HG03432 (cell line): ENCODE data around the gene KCTD18.
A peak's percentile ranks its signal among the peaks of the same experiment; 100 is the strongest.

ENCODE experiments used
- ATAC-seq: cut with Tn5 transposase; IDR thresholded peaks from one replicate; pipeline ENCODE4 v1.9.1; 2021; ENCODE audit warnings: mild to moderate bottlenecking, moderate library complexity; ENCODE audit not compliant: unreplicated experiment

Gene KCTD18

GRCh38 chr2:200486529-200486928 lies 23.3 kb downstream of the KCTD18 start:
- ATAC-seq: no peak

- no peak for ATAC-seq
Measured at GRCh38 chr2:200484934-200485333, 24.9 kb downstream of the KCTD18 start.

GRCh38 chr2:200483729-200484198 lies 26.1 kb downstream of the KCTD18 start:
- peak; percentile 72 for ATAC-seq

GRCh38 chr2:200482194-200482593 lies 27.7 kb downstream of the KCTD18 start:
- peak; percentile 65 for ATAC-seq

- ATAC-seq: no peak
Measured at GRCh38 chr2:200479692-200480265, 30.1 kb downstream of the KCTD18 start.

GRCh38 chr2:200477667-200478131 lies 32.2 kb downstream of the KCTD18 start:
- ATAC-seq: no peak

GRCh38 chr2:200476836-200477235 lies 33.0 kb downstream of the KCTD18 start:
- no peak for ATAC-seq

GRCh38 chr2:200475795-200476194 lies 34.1 kb downstream of the KCTD18 start:
- no peak for ATAC-seq

GRCh38 chr2:200472853-200473464 lies 36.9 kb downstream of the KCTD18 start:
- ATAC-seq: peak; percentile 20

GRCh38 chr2:200471928-200472645 lies 37.8 kb downstream of the KCTD18 start:
- ATAC-seq: peak; percentile 21

GRCh38 chr2:200471324-200471848 lies 38.5 kb downstream of the KCTD18 start:
- ATAC-seq: peak; percentile 90

- no peak for ATAC-seq
Measured at GRCh38 chr2:200470230-200470629, 39.6 kb downstream of the KCTD18 start.

GRCh38 chr2:200469708-200470211 lies 40.1 kb downstream of the KCTD18 start:
- ATAC-seq: no peak

GRCh38 chr2:200467806-200468681 lies 41.8 kb downstream of the KCTD18 start:
- ATAC-seq: no peak

- no peak for ATAC-seq
Measured at GRCh38 chr2:200466425-200467418, 43.1 kb downstream of the KCTD18 start.

GRCh38 chr2:200463452-200463851 lies 46.4 kb downstream of the KCTD18 start:
- ATAC-seq: no peak

- no peak for ATAC-seq
Measured at GRCh38 chr2:200461846-200462710, 47.8 kb downstream of the KCTD18 start.

- no peak for ATAC-seq
Measured at GRCh38 chr2:200459101-200459500, 50.8 kb downstream of the KCTD18 start.
